Suprapubic skin (tissue), 4 donors: ENCODE measurements around the gene SKOR2.

Experiments
- POLR2A ChIP-seq, 2 donors: fragments of 450-650 bp; IDR thresholded peaks; one replicate each; pipeline ENCODE4 v1.6.1; 2017; ENCODE audit warnings: antibody characterized with exemption in 2 of 2, mild to moderate bottlenecking in 2 of 2, moderate library complexity in 2 of 2
- POLR2AphosphoS5 ChIP-seq, 3 donors: sonication (generic); formaldehyde crosslinking; IDR thresholded peaks; one replicate each; pipeline ENCODE4 v1.6.1; 2017; ENCODE audit warnings: antibody characterized with exemption in 3 of 3
- TF ChIP-seq, protein P1 (sequence below), 2 donors: fragments of 200-600 bp in 1 of 2; fragments of 450-650 bp in 1 of 2; sonication (generic) in 1 of 2; IDR thresholded peaks; one replicate each; pipeline ENCODE4 v1.5.1; 2016 to 2019; ENCODE audit warnings: antibody characterized with exemption in 2 of 2, mild to moderate bottlenecking in 1 of 2, moderate library complexity in 1 of 2

DNA sequence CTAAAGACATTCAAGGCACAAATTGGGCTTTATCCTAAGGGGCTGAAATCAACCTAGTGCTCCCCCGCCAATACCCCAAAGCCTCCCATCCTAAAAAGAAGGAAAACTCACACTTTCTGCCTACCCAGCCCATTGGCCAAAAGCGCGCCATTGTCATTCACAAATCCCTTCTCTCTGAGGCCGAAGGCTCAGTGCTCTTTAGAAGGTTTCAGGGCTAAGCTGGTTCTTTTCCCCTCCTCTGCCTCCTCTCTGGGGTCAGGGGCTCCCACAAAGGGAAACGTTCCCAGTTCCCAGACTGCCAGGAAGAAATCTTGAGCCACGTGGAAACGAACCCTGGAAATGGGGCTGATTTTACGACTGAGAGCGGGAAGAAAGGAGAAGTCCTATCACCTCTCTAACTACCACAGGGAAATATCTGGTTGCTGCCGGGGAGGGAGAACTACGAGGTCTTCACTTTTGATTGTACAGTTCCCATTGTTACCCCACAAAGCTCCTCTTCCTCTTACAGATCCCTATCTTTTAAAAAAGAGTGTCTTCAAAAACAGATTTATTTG lies 1.7 kb upstream of the SKOR2 start:
- TF ChIP-seq, protein P1, sequence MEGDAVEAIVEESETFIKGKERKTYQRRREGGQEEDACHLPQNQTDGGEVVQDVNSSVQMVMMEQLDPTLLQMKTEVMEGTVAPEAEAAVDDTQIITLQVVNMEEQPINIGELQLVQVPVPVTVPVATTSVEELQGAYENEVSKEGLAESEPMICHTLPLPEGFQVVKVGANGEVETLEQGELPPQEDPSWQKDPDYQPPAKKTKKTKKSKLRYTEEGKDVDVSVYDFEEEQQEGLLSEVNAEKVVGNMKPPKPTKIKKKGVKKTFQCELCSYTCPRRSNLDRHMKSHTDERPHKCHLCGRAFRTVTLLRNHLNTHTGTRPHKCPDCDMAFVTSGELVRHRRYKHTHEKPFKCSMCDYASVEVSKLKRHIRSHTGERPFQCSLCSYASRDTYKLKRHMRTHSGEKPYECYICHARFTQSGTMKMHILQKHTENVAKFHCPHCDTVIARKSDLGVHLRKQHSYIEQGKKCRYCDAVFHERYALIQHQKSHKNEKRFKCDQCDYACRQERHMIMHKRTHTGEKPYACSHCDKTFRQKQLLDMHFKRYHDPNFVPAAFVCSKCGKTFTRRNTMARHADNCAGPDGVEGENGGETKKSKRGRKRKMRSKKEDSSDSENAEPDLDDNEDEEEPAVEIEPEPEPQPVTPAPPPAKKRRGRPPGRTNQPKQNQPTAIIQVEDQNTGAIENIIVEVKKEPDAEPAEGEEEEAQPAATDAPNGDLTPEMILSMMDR (IDR thresholded peaks at IDR 0.05), result no peak
- no peak for TF ChIP-seq POLR2A (IDR thresholded peaks at IDR 0.05)
- no peak for TF ChIP-seq POLR2AphosphoS5 (IDR thresholded peaks at IDR 0.05)
